Measurements from ENCODE around the gene C1QTNF12.
A peak's percentile ranks its signal among the peaks of the same experiment; 100 is the strongest.
"Not testable (repeated sequence)": the region's sequence is repeated elsewhere in the genome, so short reads cannot be mapped to it uniquely, and the experiment has no call there.

Gene C1QTNF12

GRCh38 chr1:1255078-1255477 lies 8.6 kb upstream of the C1QTNF12 start:
- ATAC-seq: no peak
- peaks cover 34% of the 10 kb centered on the region for H3K4me1 Mint-ChIP-seq
- DNase-seq (ENCODE audit: low spot score in 2 of 2): no peak
- no peaks in the 10 kb centered on the region for H3K9me3 Mint-ChIP-seq
- no peak overlapping the region for H3K4me3 Mint-ChIP-seq
- no peak overlapping the region for H3K27ac Mint-ChIP-seq
- H3K36me3 Mint-ChIP-seq: peaks cover 77% of the 10 kb centered on the region

- Mint-ChIP-seq H3K4me3 (no peak overlapping the region), H3K36me3 (peaks cover 72% of the 10 kb centered on the region), H3K27ac (no peak overlapping the region), H3K9me3 (no peaks in the 10 kb centered on the region), H3K4me1 (peaks cover 32% of the 10 kb centered on the region)
- no peak for ATAC-seq
- no peak for DNase-seq (ENCODE audit: low spot score in 2 of 2)
These were observed 8.1 kb upstream of the C1QTNF12 start for GRCh38 chr1:1254667-1254998.

DNA sequence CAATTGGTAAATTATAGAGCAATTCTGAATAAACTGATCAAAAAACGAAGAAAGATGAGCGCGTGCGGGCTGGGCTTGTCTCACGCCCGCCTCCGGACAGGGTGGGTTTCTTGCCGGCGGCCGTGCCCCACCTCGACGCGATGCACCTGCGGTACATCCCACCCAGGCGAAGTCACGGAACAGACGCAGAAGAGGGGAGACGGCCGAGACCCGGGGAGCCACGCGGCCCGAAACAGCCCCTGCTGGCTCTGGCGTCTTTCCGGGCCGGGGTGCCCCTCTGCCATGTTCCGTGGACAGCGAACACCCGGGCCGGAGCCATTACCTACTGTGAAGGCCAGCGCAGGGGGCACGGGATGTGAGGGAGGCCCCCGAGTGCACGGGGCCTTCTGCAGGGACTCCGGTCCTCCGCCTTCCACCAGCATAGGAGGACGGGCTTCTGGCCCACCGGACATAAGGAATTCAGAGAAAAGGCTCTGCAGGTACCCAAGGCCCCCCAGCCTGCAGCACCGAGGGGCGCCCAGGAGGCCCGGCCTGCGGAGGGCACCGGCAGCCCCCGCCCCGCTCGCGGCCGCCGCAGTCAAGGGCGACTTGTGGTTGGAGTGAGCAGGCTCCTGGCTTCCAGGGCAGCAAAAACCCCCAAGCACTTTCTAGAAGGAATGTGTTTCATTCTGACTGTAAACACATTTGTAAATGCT lies 7.6 kb upstream of the C1QTNF12 start:
- DNase-seq (ENCODE audit: low spot score in 2 of 2): no peak
- H3K9me3 Mint-ChIP-seq: no peaks in the 10 kb centered on the region
- peaks cover 32% of the 10 kb centered on the region for H3K4me1 Mint-ChIP-seq
- H3K36me3 Mint-ChIP-seq: peaks cover 71% of the 10 kb centered on the region
- H3K27ac Mint-ChIP-seq: no peak overlapping the region
- H3K4me3 Mint-ChIP-seq: no peak overlapping the region
- ATAC-seq: no peak

DNA sequence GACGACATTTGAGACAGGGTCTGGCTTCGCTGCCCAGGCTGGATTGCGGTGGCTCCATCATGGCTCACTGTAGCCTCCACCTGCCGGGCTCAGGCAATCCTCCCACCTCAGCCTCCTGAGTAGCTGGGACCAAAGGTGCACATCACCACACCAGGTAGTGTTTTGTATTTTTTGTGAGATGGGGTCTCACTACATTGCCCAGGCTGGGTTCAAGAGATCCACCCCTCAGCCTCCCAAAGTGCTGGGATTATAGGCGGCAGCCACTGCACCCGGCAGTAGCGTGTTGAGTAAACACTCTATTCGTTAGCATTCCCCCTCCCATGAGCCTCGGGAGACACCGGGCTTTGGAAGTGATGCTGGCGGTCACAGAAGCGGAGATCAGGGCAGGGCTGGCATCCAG lies 6.8 kb upstream of the C1QTNF12 start:
- Mint-ChIP-seq H3K4me1 (peaks cover 28% of the 10 kb centered on the region), H3K27ac (peak overlapping the region; percentile 70), H3K36me3 (peaks cover 67% of the 10 kb centered on the region), H3K4me3 (no peak overlapping the region), H3K9me3 (no peaks in the 10 kb centered on the region)
- no peak for ATAC-seq
- DNase-seq (ENCODE audit: low spot score in 2 of 2): no peak

GRCh38 chr1:1250786-1251284 lies 4.3 kb upstream of the C1QTNF12 start:
- peak; percentile 51 to 72 for DNase-seq (ENCODE audit: low spot score in 2 of 2)
- Mint-ChIP-seq H3K4me1 (peaks cover 21% of the 10 kb centered on the region), H3K4me3 (peak overlapping the region; percentile 37), H3K36me3 (peaks cover 42% of the 10 kb centered on the region), H3K27ac (peak overlapping the region; percentile 86), H3K9me3 (no peaks in the 10 kb centered on the region)
- ATAC-seq: peak; percentile 94

DNA sequence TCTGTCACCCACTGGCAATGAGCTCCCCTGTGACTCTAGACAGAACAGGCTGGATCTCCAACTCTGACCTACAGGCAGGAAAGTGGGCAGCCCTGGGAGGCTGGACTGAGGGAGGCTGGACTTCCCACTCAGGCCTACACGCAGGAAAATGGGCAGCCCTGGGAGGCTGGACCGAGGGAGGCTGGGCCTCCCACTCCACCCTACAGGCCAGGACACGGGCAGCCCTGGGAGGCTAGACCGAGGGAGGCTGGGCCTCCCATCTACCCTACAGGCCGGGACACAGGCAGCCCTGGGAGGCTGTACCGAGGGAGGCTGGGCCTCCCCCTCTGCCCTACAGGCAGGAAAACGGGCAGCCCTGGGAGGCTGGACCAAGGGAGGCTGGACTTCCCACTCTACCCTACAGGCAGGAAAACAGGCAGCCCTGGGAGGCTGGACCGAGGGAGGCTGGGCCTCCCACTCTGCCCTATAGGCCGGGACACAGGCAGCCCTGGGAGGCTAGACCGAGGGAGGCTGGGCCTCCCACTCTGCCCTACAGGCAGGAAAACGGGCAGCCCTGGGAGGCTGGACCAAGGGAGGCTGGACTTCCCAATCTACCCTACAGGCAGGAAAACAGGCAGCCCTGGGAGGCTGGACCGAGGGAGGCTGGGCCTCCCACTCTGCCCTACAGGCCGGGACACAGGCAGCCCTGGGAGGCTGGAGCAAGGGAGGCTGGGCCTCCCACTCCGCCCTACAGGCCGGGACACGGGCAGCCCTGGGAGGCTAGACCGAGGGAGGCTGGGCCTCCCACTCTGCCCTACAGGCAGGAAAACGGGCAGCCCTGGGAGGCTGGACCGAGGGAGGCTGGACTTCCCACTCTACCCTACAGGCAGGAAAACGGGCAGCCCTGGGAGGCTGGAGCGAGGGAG lies 1.7 kb upstream of the C1QTNF12 start:
- not testable (repeated sequence) for ATAC-seq; H3K27ac Mint-ChIP-seq; DNase-seq (ENCODE audit: low spot score in 2 of 2); H3K9me3 Mint-ChIP-seq; H3K4me3 Mint-ChIP-seq
- Mint-ChIP-seq H3K4me1 (peaks cover 17% of the 10 kb centered on the region), H3K36me3 (peaks cover 20% of the 10 kb centered on the region)

GRCh38 chr1:1247341-1247913 lies 905 bp upstream of the C1QTNF12 start:
- Mint-ChIP-seq H3K27ac (no peak overlapping the region), H3K4me1 (peaks cover 14% of the 10 kb centered on the region), H3K9me3 (no peaks in the 10 kb centered on the region), H3K4me3 (no peak overlapping the region), H3K36me3 (peaks cover 11% of the 10 kb centered on the region)
- no peak for DNase-seq (ENCODE audit: low spot score in 2 of 2)
- no peak for ATAC-seq

DNA sequence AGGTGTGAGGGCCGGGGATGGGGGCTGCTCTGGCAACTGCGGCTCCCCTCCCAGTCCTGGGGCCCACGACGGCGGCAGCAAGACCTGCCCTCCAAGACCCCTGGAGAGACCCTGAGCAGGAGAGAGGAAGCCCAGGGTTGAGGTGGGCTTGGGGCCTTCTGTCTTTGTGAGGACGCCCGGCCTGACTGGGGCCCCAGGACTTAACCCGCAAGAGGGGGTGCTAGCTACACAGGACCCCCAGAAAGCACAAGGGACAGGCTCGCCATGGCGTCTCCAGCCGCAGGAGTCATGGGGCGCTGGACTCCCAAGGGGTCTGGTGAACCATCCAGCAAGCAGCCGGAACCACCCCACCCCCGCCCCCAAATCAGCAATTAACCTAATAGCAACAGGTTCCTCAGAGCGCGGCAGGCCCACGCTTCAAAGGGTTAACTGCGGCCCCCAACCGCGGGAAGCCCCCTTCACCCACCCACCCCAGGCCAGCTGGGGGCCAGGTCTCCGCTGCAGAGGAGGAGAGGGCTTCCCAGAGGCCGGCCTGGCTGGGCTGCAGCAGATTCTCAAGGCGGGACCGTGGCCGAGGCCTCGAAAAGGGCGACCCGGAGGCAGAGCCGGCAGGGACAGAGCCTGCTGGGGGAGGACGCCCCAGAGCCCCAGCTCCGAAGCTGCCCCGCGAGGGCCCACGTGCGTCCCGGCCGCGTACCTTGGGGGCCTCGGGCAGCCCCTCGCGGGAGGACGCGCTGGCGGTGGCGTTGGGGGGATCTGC lies 525 bp downstream of the C1QTNF12 start:
- H3K36me3 Mint-ChIP-seq: peaks cover 3% of the 10 kb centered on the region
- peaks cover 11% of the 10 kb centered on the region for H3K4me1 Mint-ChIP-seq
- H3K27ac Mint-ChIP-seq: no peak overlapping the region
- DNase-seq (ENCODE audit: low spot score in 2 of 2) (no peak), ATAC-seq (no peak)
- no peaks in the 10 kb centered on the region for H3K9me3 Mint-ChIP-seq
- H3K4me3 Mint-ChIP-seq: no peak overlapping the region

DNA sequence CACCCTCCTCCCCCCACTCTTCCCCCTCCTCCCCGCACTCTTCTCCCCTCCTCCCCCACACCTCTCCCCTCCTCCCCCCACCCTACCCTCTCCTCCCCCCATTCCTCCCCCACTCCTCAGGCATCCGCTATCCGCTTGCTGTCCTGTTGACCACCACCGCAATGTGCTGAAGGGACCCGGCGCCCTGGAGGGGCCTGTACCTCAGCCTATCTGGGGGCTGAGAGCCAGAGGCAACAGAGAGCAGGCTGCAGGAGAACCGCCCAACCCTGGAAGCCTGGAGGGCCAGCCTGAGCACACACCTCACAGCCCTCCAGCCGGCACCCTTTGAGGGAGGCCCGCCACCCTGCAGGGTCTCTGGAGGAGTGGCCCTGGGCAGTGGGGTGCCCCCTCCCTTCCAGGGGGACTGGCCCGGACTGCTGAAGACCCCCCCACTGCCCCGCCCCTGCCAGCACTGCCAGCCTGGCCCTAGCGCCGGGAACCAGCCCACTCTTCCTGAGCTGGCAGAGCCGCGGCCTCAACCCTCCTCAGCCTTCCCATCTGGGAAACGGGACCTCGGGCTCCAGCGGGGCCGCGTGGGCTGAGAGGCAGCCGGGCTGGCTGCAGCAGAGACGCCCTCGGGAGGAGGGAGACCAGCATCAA lies 1.2 kb downstream of the C1QTNF12 start:
- DNase-seq (ENCODE audit: low spot score in 2 of 2) (no peak), ATAC-seq (no peak)
- no peak overlapping the region for H3K27ac Mint-ChIP-seq
- H3K4me3 Mint-ChIP-seq: no peak overlapping the region
- peaks cover 5% of the 10 kb centered on the region for H3K4me1 Mint-ChIP-seq
- no peaks in the 10 kb centered on the region for H3K9me3 Mint-ChIP-seq
- H3K36me3 Mint-ChIP-seq: no peaks in the 10 kb centered on the region

DNA sequence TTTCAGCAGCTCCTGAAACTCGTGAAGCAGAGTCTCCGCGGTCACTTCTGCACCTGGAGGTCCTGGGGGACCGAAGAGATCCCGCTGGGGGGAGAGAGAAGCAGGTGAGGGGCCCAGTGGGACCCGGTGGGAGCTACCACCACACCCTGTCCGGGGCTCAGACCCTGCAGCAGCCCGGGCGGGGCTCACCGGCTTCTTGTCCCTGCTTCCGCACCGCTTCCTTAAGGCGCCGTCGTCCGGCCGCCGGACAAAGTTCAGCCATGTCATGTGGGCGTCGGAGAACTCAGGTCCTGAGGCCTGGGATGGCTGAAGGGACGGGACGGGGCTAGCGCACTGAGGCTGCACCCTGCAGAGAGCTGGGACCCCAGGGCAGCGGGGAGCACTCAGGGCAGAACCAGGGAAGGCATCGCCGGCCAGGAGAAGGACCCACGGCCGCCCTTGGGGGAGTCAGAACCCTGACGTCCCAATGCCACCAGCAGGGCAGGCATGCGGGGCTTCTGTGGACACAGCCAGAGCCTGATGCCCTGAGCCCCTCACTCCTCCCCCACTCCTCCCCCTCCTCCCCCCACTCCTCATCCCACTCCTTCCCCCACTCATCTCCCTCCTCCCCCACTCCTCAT lies 2.2 kb downstream of the C1QTNF12 start:
- Mint-ChIP-seq H3K9me3 (no peaks in the 10 kb centered on the region), H3K4me3 (no peak overlapping the region), H3K36me3 (no peaks in the 10 kb centered on the region), H3K4me1 (no peaks in the 10 kb centered on the region), H3K27ac (no peak overlapping the region)
- no peak for ATAC-seq
- DNase-seq (ENCODE audit: low spot score in 2 of 2): peak in 1 of 2 donors; percentile 51

DNA sequence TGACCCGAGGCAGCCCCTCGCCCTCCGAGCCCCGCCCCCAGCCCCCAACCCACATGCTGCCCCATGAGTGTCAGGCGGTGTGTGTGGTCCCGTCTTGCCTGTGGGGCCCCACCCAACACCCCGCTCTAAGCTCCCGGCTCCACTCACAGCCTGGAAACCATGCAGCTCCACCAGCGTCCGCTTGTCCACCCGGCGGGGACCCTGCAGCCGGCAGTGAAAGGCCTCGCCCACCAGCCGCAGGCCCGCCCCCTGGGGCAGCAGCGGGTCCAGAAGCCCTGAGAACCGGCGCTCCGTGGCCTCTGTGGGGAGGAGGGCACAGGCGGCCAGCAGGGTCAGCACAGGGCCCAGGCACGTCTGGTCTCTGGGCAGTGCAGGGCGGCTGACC lies 2.7 kb downstream of the C1QTNF12 start:
- Mint-ChIP-seq H3K4me3 (no peak overlapping the region), H3K27ac (no peak overlapping the region), H3K36me3 (no peaks in the 10 kb centered on the region), H3K4me1 (no peaks in the 10 kb centered on the region), H3K9me3 (no peaks in the 10 kb centered on the region)
- ATAC-seq: no peak
- DNase-seq (ENCODE audit: low spot score in 2 of 2): no peak

GRCh38 chr1:1243266-1243660 lies 3.3 kb downstream of the C1QTNF12 start:
- H3K9me3 Mint-ChIP-seq: no peaks in the 10 kb centered on the region
- DNase-seq (ENCODE audit: low spot score in 2 of 2) (no peak), ATAC-seq (no peak)
- no peak overlapping the region for H3K4me3 Mint-ChIP-seq
- H3K27ac Mint-ChIP-seq: no peak overlapping the region
- no peaks in the 10 kb centered on the region for H3K36me3 Mint-ChIP-seq
- H3K4me1 Mint-ChIP-seq: no peaks in the 10 kb centered on the region

DNA sequence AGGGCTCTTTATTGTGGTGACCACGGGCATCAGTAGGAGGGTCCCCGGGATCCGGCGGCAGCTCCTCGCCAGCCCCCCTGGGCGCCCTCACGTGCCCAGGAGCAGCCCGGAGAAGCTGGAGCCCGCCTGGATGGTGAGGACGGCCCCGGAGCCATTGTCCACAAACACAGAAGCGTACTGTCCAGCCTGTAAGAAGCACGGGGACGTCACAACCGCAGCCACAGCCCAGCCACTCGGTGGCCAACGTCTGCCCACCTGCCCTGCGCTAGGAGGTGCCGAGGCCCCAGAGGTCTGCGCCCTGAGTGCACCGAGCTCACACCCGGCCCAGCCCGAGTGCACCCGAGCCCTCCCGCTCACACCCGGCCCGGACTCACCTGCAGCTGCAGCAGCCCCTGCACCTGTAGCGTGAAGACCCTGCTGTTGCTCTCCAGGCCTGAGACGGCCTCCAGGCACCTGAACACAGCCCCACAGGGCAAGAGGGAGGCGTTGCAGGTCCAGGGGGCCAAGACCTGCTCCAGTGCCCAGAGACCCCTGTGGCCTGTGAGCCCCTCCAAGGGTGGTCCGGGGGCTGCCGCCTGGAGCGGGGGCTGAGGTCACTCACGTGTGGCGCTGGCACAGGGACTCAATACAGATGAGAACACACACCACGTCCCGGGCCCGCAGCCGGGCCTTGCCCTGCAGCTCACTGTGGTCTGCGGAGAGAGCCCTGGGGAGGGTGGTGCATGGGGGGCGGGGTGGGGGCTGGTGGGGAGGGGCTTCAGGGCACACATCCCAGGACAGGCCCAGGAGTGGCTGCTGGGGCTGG lies 3.9 kb downstream of the C1QTNF12 start:
- H3K27ac Mint-ChIP-seq: no peak overlapping the region
- no peak overlapping the region for H3K4me3 Mint-ChIP-seq
- no peak for ATAC-seq

More for the DNA sequence above, 3.9 kb downstream of the C1QTNF12 start:
- Mint-ChIP-seq H3K36me3 (no peaks in the 10 kb centered on the region), H3K4me1 (no peaks in the 10 kb centered on the region), H3K9me3 (no peaks in the 10 kb centered on the region)
- no peak for DNase-seq (ENCODE audit: low spot score in 2 of 2)
